Putamen (tissue), 1 donor: ENCODE measurements around the gene DMGDH.
"Not testable (repeated sequence)": the region's sequence is repeated elsewhere in the genome, so short reads cannot be mapped to it uniquely, and the experiment has no call there.

Experiments used
- DNase-seq: peaks from one replicate; pipeline ENCODE4 v3.0.0-alpha.2; 2016; ENCODE audit warnings: low spot score

Gene DMGDH

DNA sequence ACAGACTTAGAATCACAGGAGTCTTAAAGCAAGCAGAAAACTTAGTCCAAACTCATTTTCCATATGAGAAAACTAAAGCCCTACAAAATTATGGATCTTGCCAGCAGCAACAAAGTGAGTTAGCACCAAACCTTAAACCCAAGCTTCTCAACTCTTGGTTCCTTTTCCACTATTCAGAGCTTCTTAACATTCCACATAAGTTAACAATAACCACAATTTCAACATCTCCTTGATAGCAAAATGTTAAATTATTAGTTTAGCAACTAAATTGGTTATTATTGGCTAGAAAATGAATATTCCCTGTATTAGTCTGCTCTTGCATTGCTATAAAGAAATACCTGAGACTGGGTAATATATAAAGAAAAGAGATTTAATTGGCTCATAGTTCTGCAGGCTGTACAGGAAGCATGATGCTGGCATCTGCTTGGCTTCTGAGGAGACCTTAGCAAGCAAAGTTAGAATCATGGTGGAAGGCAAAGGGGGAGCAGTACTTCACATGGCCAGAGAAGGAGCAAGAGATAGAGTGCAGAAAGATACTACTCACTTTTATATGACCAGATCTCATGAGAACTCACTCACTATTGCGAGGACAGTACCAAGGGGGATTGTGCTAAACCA is 58.1 kb downstream of the DMGDH start:
- no peak for DNase-seq

- no peak for DNase-seq
These were observed 61.1 kb downstream of the DMGDH start for GRCh38 chr5:79008362-79008761.

- DNase-seq: no peak
These were observed 61.6 kb downstream of the DMGDH start for GRCh38 chr5:79007872-79008271.

GRCh38 chr5:79005936-79006631 is 63.4 kb downstream of the DMGDH start:
- no peak for DNase-seq

- no peak for DNase-seq
These were observed 64.3 kb downstream of the DMGDH start for GRCh38 chr5:79005151-79005550.

GRCh38 chr5:79002374-79002773 is 67.1 kb downstream of the DMGDH start:
- no peak for DNase-seq

- DNase-seq: no peak
These were observed 68.0 kb downstream of the DMGDH start for GRCh38 chr5:79001471-79001870.

DNA sequence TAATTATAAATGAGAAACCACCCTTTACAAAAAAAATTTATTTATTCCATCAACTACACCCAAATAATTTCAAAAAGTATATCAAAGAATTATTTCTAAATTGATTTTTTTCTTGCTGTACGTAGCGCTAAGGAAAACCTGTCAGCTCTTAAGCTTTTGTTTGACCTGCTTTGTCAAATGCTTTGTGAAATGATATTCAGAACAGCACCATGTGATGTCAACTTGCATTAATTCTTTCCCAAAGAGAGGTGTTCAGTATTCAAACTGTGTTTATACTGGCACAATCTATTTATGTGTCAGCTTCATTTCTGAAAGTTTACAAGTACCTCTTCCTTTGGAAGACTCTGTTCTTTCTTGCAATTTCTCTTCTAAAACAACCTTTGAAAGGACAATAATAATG is 72.4 kb downstream of the DMGDH start:
- no peak for DNase-seq

DNA sequence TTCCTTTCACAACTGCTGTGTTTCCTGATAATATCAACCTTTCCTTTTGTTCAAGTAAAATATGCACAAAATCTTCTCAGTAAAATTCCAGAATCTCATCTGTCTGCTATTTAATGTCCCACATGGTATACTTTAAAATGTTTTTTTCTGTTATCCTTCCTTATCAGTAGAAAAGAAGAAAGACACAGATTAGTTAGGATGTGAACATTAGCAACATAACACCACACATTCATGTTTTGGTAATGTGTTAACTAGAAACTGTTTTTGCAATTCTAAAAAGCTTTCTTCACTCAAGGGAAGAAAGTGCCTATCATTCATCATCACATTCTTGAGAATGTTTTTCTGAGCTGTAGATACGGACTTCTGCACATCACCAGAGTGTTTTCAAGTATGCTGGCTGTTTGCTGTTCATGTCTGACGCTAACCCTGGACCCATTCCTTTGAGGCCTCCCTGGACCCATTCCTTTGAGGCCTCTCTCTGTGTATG is 73.9 kb downstream of the DMGDH start:
- DNase-seq: no peak

DNA sequence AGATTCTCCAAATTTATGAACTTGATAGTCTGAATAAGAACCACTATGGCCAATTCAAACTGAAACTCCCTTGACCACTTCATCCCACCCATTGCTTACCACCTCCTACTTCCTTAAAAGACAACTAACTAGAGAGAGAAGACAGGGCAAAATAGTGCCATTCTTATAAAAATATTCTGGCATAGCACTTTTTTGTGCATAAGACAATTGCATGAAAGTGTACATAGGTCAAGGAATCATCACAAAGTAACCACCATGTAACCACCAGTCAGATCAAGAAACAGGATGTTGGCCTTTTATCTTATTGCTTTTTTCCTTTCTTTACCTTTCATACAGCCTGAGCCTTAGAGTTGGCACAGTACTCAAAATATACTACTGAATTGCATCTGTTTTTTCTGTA is 76.3 kb downstream of the DMGDH start:
- no peak for DNase-seq

DNA sequence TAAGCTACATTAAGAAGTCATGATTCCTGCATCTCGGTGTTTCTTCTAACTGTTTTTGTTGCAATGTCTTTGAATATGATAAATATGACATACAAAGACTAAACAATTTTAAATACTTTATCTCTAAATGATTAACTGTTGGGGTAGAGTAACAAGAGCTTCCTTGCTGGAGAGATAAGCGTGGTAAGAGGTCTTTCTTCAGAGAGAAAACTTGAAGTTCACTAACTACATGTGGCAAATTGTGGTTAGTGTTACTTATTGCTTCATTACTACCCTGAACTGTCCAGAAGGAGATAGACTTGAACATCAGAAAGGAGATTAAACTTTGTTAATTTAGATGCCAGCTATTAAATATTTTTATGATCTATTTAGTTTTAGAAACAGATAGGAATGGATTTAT is 77.3 kb downstream of the DMGDH start:
- no peak for DNase-seq

DNA sequence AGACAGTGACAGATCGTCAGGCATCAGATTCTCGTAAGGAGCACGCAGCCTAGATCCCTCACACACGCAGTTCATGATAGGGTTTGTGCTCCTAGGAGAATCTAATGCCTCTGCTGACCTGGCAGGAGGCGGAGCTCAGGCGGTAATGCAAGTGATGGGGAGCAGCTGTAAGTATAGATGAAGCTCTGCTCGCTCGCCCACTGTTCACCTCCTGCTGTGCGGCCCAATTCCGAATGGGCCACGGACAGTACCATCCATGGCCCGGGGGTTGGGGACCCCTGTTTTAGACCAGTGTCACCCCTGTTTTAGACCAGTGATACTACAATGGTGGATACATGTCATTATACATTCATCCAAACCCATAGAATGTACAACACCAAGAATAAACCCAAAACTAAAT is 80.4 kb downstream of the DMGDH start:
- DNase-seq: no peak

DNA sequence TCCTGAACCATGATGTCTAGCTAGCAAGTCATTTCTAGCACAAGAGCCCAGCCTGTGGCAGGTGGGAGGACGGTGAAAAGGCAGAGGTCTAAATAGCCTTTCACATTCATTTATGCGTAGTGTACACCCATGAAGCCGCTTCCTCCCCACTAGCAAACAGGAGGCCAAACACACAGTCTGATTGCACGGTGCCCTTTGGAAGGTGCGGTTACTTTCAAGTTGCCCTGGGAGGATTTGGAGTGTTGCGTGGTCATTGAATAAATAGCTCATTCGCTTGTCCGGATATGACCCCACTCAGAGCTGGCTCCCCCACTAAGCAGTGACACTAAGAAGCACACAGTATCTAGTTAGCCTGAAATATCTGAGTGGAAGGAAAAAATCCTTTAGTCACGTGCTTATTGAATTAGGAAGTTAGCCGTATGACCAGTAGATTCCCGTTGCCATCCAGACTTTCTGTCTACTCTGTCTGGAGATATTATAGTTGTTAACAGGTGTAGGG is 83.7 kb downstream of the DMGDH start:
- DNase-seq: peak; percentile 44

GRCh38 chr5:78985116-78985724 is 84.3 kb downstream of the DMGDH start, which contains the start of gene ARSB:
TSS of gene ARSB (minus strand) at chr5:78985310. CDS start at chr5:78985248, 62 bp downstream.
- DNase-seq: peak; percentile 72

- peak; percentile 90 for DNase-seq
These were observed 84.9 kb downstream of the DMGDH start for GRCh38 chr5:78984439-78985115.

- DNase-seq: no peak
These were observed 85.7 kb downstream of the DMGDH start for GRCh38 chr5:78983601-78984438.

GRCh38 chr5:78983194-78983593 is 86.3 kb downstream of the DMGDH start:
- not testable (repeated sequence) for DNase-seq

- no peak for DNase-seq
These were observed 89.6 kb downstream of the DMGDH start for GRCh38 chr5:78979909-78980308.

- DNase-seq: no peak
These were observed 90.2 kb downstream of the DMGDH start for GRCh38 chr5:78979117-78979742.

GRCh38 chr5:78975035-78975434 is 94.4 kb downstream of the DMGDH start:
- DNase-seq: no peak

GRCh38 chr5:78974601-78975000 is 94.9 kb downstream of the DMGDH start:
- no peak for DNase-seq
